ENCODE results near the gene ELL2.

DNA sequence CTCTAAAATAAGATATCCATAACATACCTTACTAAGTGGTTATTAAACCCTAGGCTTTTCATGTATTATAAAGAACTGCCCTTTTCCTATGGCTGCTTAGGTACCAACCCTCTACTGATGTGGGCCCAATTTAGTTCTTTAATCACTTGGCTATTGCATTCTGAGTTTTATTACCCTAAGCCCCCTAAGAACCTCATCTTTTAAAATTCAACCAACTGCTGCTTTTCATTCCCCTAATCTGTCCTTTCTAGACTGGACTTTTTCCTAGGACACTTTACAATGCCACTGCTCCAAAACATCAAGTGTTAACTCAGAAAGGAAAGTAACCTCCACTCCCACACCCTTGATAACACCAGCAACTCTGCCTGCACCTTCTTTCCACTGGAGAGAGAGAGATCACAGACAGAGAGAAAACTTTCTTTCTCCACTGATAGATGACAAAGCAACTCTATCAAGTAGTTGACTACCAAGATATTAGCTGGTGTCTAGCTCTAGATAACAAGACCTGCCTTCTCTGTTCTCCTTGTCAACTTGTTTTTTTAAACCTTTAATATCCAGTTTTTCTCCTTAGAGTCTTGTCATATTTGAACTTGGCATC lies 27.3 kb downstream of the ELL2 start:
- TF ChIP-seq, protein P1, sequence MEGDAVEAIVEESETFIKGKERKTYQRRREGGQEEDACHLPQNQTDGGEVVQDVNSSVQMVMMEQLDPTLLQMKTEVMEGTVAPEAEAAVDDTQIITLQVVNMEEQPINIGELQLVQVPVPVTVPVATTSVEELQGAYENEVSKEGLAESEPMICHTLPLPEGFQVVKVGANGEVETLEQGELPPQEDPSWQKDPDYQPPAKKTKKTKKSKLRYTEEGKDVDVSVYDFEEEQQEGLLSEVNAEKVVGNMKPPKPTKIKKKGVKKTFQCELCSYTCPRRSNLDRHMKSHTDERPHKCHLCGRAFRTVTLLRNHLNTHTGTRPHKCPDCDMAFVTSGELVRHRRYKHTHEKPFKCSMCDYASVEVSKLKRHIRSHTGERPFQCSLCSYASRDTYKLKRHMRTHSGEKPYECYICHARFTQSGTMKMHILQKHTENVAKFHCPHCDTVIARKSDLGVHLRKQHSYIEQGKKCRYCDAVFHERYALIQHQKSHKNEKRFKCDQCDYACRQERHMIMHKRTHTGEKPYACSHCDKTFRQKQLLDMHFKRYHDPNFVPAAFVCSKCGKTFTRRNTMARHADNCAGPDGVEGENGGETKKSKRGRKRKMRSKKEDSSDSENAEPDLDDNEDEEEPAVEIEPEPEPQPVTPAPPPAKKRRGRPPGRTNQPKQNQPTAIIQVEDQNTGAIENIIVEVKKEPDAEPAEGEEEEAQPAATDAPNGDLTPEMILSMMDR (IDR thresholded peaks at IDR 0.05): no peak
- no peak for TF ChIP-seq ZFX (IDR thresholded peaks at IDR 0.05; ENCODE audit: borderline replicate concordance)

Data from 22Rv1 (cell line).